Peyer's patch (tissue), 4 donors: ENCODE measurements around the gene SGMS2.

Source experiments
- POLR2A ChIP-seq, 2 donors: fragments of 450-650 bp; IDR thresholded peaks; one replicate each; pipeline ENCODE4 v1.5.1; 2017; ENCODE audit warnings: antibody characterized with exemption in 2 of 2, mild to moderate bottlenecking in 2 of 2, moderate library complexity in 2 of 2
- TF ChIP-seq, protein P1 (sequence below), 6 experiments: fragments of 450-650 bp in 4 of 6; fragments of 200-600 bp in 2 of 6; sonication (generic) in 1 of 6; IDR thresholded peaks; one replicate each; pipeline ENCODE4 v1.5.1; 2017 to 2019; ENCODE audit warnings: antibody characterized with exemption in 6 of 6, mild to moderate bottlenecking in 3 of 6, moderate library complexity in 1 of 6

DNA sequence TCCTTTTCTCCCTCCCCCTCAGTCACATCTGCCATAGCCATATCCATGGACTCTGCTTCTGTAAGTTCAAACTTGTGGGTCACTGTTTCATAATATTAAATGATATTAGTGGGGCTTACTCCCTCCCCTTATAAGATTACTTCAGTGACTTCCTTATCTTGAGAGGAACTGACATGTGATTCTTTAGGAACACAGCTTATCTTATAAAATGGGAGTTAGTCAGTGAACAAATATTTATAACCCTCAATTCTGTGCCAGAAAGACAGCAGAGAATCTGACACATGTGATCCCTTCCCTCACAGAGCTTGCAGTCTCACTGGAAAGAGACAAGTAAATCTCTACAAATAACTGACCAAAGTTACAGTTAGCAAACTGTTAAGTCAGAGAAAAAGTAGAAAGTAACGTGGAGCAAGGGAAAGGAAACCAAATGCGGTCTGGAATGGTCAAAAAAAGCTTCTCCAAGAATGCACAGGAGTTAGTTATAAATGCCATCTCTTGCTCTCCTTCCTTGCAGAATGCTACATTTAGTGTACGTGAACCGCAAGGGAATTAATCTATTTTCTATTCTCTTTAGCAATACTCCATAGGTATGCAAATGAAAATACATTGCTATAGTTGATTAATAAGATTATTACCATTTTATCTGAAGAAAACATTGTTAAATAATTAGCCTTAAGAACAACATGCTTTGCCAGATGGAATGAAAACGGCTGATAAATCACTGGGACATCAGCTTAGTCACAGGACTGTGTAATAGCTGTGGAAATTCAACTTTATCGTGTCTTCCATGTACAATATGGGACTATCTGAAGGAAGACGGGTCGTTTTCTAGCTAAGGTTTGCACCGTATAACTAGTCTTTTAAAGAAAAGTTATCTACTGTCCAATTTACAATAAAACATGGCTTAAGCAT, 29.0 kb downstream of the SGMS2 start:
- TF ChIP-seq, protein P1, sequence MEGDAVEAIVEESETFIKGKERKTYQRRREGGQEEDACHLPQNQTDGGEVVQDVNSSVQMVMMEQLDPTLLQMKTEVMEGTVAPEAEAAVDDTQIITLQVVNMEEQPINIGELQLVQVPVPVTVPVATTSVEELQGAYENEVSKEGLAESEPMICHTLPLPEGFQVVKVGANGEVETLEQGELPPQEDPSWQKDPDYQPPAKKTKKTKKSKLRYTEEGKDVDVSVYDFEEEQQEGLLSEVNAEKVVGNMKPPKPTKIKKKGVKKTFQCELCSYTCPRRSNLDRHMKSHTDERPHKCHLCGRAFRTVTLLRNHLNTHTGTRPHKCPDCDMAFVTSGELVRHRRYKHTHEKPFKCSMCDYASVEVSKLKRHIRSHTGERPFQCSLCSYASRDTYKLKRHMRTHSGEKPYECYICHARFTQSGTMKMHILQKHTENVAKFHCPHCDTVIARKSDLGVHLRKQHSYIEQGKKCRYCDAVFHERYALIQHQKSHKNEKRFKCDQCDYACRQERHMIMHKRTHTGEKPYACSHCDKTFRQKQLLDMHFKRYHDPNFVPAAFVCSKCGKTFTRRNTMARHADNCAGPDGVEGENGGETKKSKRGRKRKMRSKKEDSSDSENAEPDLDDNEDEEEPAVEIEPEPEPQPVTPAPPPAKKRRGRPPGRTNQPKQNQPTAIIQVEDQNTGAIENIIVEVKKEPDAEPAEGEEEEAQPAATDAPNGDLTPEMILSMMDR (IDR thresholded peaks at IDR 0.05) = peak in 1 of 6 experiments; percentile 2
- TF ChIP-seq POLR2A (IDR thresholded peaks at IDR 0.05) = no peak
